Left lung (tissue), 10 donors: ENCODE measurements around the gene ADAMTS10. TPM values are rescaled to one million over a fixed set of nuclear protein-coding genes. Genes with fewer than 3 reads are reported as not detected.
"Not testable (repeated sequence)": the region's sequence is repeated elsewhere in the genome, so short reads cannot be mapped to it uniquely, and the experiment has no call there.

ENCODE experiments used
- ATAC-seq: fragments of 200-7000 bp; cut with Tn5 transposase; one replicate; pipeline ENCODE4 v1.9.1; 2020; ENCODE audit warnings: moderate library complexity
- DNase-seq, 4 donors: peaks; one replicate each; pipeline ENCODE4 v3.0.0-alpha.2; 2013 to 2020
- H3K27ac ChIP-seq, 2 donors: fragments of 200-600 bp; sonication (generic) in 1 of 2; one replicate each; pipeline versions ENCODE4 v1.5.0 to v1.8.0; 2020 to 2021
- H3K27me3 ChIP-seq, 2 donors: fragments of 200-600 bp; sonication (generic) in 1 of 2; one replicate each; pipeline versions ENCODE4 v1.5.0 to v1.8.0; 2020 to 2021
- H3K36me3 ChIP-seq, 2 donors: fragments of 200-600 bp; sonication (generic) in 1 of 2; one replicate each; pipeline versions ENCODE4 v1.5.0 to v1.8.0; 2020 to 2021
- H3K4me1 ChIP-seq, 2 donors: fragments of 200-600 bp; one replicate each; pipeline ENCODE4 v1.8.0; 2021
- H3K4me3 ChIP-seq, 2 donors: fragments of 200-600 bp; sonication (generic) in 1 of 2; one replicate each; pipeline versions ENCODE4 v1.5.0 to v1.8.0; 2020 to 2021; ENCODE audit warnings: mild to moderate bottlenecking in 1 of 2
- H3K9me3 ChIP-seq, 2 donors: fragments of 200-600 bp; sonication (generic) in 1 of 2; one replicate each; pipeline versions ENCODE4 v1.5.0 to v1.8.0; 2020 to 2021
- intact Hi-C, 2 donors: fragments of 100-400 bp; cut with DNase I; formaldehyde crosslinking; loops; one replicate each; pipeline versions ENCODE4 v1.11.2 to v1.14.2; 2022
- polyA plus RNA-seq, 6 donors: library from polyadenylated mRNA; unstranded; fragments of 120-200 nt; gene quantifications; one replicate each; pipeline ENCODE4 v1.2.1, GENCODE V29; 2013; ENCODE audit not compliant: insufficient read length in 6 of 6
- total RNA-seq, 2 donors: library from RNA; stranded (reverse); fragmentation: NEBNext Ultra II Directional; extraction: Animal tissue kit (Norgen Biotek cat#: 25700); gene quantifications; one replicate each; pipeline ENCODE4 v1.2.1, GENCODE V29; 2021
- TF ChIP-seq, protein P1 (sequence below), 2 donors: fragments of 200-600 bp; sonication (generic) in 1 of 2; IDR thresholded peaks; one replicate each; pipeline versions ENCODE4 v1.5.0 to v1.8.0; 2021; ENCODE audit warnings: antibody characterized with exemption in 2 of 2
- donor health status: DM: no; HTN: yes; CAD: no.
- donor health status: DM: no; HTN: no; CAD: no.

ADAMTS10 gene
- total and polyA plus RNA-seq, 8 donors, result 18.5 to 72.2 (median 56.9) TPM

DNA sequence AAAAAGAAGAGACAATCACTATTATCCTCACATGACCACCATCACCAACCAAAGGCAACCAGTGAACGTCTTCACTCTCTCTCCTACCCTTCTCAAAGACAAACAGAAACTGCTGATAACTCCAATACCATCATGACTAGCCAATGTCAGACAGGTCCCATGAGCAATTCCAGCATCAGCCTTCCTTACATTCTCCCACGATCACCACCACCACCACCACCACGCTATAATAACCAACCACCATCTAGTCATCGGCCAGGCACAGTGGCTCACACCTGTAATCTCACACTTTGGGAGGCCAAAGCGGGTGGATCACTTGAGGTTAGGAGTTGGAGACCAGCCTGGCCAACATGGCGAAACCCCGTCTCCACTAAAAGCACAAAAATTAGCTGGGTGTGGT lies 37.2 kb downstream of the ADAMTS10 start:
- Histone ChIP-seq H3K4me1 (peaks cover 15 to 87% of the 10 kb centered on the region in 2 donors), H3K36me3 (no peaks in the 10 kb centered on the region), H3K9me3 (no peaks in the 10 kb centered on the region), H3K4me3 (peak overlapping the region in 1 of 2 donors; percentile 36), H3K27ac (peak overlapping the region in 1 of 2 donors; percentile 91), H3K27me3 (peaks cover 0 to 8% of the 10 kb centered on the region in 2 donors)
- ATAC-seq (no peak), DNase-seq (no peak)
- TF ChIP-seq, protein P1, sequence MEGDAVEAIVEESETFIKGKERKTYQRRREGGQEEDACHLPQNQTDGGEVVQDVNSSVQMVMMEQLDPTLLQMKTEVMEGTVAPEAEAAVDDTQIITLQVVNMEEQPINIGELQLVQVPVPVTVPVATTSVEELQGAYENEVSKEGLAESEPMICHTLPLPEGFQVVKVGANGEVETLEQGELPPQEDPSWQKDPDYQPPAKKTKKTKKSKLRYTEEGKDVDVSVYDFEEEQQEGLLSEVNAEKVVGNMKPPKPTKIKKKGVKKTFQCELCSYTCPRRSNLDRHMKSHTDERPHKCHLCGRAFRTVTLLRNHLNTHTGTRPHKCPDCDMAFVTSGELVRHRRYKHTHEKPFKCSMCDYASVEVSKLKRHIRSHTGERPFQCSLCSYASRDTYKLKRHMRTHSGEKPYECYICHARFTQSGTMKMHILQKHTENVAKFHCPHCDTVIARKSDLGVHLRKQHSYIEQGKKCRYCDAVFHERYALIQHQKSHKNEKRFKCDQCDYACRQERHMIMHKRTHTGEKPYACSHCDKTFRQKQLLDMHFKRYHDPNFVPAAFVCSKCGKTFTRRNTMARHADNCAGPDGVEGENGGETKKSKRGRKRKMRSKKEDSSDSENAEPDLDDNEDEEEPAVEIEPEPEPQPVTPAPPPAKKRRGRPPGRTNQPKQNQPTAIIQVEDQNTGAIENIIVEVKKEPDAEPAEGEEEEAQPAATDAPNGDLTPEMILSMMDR (IDR thresholded peaks at IDR 0.05), result no peak
- intact Hi-C loops, result no loop called here

DNA sequence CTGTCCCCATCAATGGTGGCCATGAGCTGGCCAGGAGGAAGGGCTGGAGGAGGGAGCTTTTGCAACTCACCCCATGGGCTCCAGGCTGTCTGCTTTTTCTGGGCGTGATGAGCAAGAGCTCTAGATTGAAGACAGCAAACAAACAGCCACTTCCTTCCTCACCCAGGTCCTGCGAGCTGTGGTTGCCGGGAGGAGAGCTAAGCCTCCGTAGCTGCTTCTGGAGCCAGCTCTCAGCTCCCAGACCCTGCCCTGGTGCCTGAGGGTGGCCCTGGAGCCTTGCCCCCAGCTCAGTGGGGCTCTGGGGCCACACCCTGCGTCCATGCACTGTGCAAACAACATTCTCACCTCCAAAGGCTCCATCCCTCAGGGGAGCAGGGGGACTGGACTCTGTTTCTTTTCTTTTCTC lies 39.5 kb downstream of the ADAMTS10 start:
- H3K27me3 ChIP-seq, result no peaks in the 10 kb centered on the region
- H3K4me1 ChIP-seq, result peaks cover 14 to 94% of the 10 kb centered on the region in 2 donors
- DNase-seq (peak in 2 of 4 donors; percentile 78 to 89), ATAC-seq (peak; percentile 56)
- no peaks in the 10 kb centered on the region for H3K9me3 ChIP-seq
- H3K27ac ChIP-seq, result peak overlapping the region; percentile 62 to 91
- intact Hi-C loops, result no loop called here
- no peaks in the 10 kb centered on the region for H3K36me3 ChIP-seq
- H3K4me3 ChIP-seq, result peak overlapping the region in 1 of 2 donors; percentile 25
- TF ChIP-seq, protein P1 (IDR thresholded peaks at IDR 0.05), result no peak

DNA sequence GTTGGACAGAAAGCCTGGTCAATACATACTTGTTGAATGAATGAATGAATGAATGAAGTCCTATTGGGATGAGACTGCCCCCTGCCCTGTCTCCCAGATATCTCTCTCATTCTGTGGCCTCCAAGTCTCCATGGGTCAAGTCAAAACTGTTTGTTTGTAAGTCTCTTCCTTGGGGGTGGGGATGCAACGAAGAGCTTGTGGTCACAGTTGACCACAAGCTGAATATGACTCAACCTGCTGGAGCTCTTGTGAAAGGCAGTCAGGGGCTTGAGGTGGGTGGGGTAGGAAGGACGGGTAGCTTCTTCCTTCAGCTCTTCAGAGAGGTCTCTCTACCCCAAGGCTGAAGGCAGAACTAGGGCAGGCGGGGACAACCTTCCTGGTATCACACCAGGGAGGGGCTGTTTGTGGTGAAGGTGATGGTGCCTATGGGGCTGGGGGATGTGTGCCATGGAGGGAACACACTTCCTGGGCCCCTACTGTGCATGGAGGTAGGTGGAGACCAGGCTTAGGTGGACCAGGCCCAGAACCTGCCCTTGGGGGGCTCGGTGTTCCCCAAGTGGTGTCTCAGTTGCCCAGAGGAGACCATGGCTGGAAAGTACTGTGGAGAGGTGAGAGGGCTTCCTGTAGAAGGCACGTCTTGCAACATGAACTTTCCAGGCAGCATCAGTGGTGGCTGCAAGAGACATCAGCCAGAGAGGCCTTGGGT lies 41.3 kb downstream of the ADAMTS10 start:
- Histone ChIP-seq H3K4me3 (peak overlapping the region in 1 of 2 donors; percentile 16), H3K4me1 (peaks cover 11 to 100% of the 10 kb centered on the region in 2 donors)

DNA sequence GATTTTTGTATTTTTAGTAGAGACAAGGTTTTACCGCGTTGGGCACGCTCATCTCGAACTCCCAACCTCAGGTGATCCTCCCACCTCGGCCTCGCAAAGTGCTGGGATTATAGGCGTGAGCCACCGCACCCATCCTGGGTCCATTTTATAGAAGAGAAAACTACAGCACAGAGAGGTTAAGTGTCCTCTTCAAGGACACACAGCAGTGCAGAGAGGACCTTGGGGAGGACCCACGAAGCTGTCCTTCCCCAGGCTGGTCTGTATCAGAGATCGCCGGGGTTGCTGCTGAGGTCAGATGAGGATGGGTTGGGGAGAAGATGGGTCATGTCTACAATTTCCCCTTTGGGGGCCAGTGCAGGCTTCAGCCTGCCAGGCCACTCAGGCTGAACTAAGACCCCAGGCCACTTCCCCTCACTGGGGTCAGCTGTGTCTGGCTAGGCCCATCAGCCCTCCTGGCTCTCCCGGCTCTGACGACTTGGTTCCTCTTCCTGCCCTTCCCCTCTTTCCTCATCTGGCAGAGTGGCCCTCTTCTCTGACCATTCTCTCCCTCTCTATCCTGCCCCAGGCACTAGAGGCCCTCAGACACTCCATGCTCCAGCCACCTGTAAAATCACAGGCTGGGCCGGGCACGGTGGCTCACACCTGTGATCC lies 42.9 kb downstream of the ADAMTS10 start:
- ATAC-seq (peak; percentile 73), DNase-seq (peak in 2 of 4 donors; percentile 71 to 88)
- H3K9me3 ChIP-seq, result no peaks in the 10 kb centered on the region
- H3K27ac ChIP-seq, result peak overlapping the region in 1 of 2 donors; percentile 91
- TF ChIP-seq, protein P1 (IDR thresholded peaks at IDR 0.05), result no peak
- peak overlapping the region in 1 of 2 donors; percentile 16 for H3K4me3 ChIP-seq
- no peaks in the 10 kb centered on the region for H3K27me3 ChIP-seq
- intact Hi-C loops, result no loop called here
- no peaks in the 10 kb centered on the region for H3K36me3 ChIP-seq
- H3K4me1 ChIP-seq, result peaks cover 11 to 97% of the 10 kb centered on the region in 2 donors

More for the DNA sequence above, 41.3 kb downstream of the ADAMTS10 start:
- DNase-seq, result peak in 1 of 4 donors; percentile 84
- H3K36me3 ChIP-seq, result no peaks in the 10 kb centered on the region
- H3K27ac ChIP-seq, result peak overlapping the region; percentile 62 to 91
- intact Hi-C loops, result no loop called here
- H3K27me3 ChIP-seq, result no peaks in the 10 kb centered on the region
- H3K9me3 ChIP-seq, result no peaks in the 10 kb centered on the region
- peak; percentile 67 for ATAC-seq
- TF ChIP-seq, protein P1 (IDR thresholded peaks at IDR 0.05), result peak in 1 of 2 donors; percentile 13

DNA sequence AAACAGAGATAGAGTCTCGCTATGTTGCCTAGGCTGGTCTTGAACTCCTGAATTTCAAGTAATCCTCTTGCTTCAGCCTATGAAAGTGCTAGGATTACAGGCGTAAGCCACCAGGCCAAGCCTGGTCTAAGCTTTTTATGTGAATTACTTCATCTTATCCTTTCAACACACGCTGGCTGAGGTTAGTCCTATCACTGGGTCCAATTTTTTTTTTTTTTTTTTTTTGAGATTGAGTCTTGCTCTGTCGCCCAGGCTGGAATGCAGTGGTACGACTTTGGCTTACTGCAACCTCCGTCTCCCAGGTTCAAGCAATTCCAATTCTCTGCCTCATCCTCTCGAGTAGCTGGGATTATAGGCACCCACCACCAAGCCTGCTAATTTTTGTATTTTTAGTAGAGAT lies 43.7 kb downstream of the ADAMTS10 start:
- Histone ChIP-seq H3K27me3 (no peaks in the 10 kb centered on the region), H3K4me1 (peaks cover 11 to 96% of the 10 kb centered on the region in 2 donors), H3K27ac (peak overlapping the region in 1 of 2 donors; percentile 91), H3K4me3 (no peak overlapping the region), H3K36me3 (no peaks in the 10 kb centered on the region), H3K9me3 (no peaks in the 10 kb centered on the region)
- ATAC-seq (no peak), DNase-seq (no peak)
- TF ChIP-seq, protein P1 (IDR thresholded peaks at IDR 0.05), result no peak
- intact Hi-C loops, result no loop called here

DNA sequence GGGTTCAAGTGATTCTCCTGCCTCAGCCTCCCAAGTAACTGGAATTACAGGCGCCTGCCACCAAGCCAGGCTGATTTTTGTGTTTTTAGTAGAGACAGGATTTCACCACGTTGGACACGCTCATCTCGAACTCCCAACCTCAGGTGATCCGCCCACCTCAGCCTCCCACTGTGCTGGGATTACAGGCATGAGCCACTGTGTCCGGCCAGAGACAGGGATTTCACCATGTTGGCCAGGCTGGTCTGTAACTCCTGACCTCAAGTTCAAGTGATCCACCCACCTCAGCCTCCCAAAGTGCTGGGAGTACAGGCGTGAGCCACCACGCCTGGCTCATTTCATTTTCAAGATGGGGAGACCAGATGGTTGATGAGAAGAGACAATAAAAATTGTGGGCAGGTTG lies 45.6 kb downstream of the ADAMTS10 start:
- peaks cover 6 to 89% of the 10 kb centered on the region in 2 donors for H3K4me1 ChIP-seq
- DNase-seq, intact Hi-C loops, H3K36me3 ChIP-seq, ATAC-seq, H3K27me3 ChIP-seq, H3K9me3 ChIP-seq: not testable (repeated sequence)
- peak overlapping the region in 1 of 2 donors; percentile 80 for H3K27ac ChIP-seq
- peak overlapping the region in 1 of 2 donors; percentile 13 for H3K4me3 ChIP-seq
